ENCODE results near the gene SNRPA1.

The SNRPA1 gene

DNA sequence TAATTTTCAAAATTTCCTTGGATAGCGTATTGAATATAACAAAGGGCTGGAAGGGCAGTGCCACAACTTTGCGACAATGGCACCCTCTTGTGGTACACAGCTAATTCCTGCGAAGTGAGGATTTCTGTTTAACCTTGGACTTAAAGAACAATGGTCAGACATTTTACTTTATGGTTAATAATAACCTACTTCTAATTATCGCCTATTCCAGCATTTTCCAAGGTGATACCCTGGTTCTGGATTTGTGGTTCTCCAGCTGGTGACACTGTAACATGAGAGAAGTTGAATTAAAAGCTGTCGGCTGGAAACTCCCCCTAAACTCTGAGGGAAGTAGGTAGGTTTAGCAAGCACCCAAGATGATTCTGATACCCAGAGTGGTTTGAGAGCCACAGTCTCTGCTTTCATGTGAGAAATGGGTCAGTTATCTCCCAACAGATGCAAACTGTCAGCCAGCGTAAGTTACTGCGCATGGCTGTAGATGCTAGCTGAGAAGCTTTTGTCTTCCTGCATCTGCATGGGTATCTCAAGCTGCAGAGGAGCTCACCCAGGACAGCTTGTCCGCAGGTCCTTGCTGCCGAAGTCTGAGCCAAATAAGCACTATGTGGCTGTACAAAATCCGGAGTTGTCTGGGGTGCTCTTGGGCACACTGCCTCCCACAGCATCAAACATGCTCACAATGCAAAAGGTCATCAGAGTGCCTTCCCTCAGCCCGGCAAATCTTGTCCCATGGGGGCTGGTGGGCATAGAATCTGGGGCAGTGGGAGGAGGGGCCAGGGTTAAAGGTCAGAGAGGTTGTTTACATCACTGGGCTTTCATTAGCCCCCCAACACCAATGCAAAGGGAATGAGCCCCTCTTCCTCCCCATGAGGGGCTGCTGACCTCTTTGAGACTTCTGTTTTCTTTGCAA, 36.6 kb downstream of the SNRPA1 start:
- DNase-seq (ENCODE audit: low read depth, low spot score), result no peak

- DNase-seq (ENCODE audit: low read depth, low spot score), result no peak
Measured at GRCh38 chr15:101256757-101257156, 38.3 kb downstream of the SNRPA1 start.

DNA sequence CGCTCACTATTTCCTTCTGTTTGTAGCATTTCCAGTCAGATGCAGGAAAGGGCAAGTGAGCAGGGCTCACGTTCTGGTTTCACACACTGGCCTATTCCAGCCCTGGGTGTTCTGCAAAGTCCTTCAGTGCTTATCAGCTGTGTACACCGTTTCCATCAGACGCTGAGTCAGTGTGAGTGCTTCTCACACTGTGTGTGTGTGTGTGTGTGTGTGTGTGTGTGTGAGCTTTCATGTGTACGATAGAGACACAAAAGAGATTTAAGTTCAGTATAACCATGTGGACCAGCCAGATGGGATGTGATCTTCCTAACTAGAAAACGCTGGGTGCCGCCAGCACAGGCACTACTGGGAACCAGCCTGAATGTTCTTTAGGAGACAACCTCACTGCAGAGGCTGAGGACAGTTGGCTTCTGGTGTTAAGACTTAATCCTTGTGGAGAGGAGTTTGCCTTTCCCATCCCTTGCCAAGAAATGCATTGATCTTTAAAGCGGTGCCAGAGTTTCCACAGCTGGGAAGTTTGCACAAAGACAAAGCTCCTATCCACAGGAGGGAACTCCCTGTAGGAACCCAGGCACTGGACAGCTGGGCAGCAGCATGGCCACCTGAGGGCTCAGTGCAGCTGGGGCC, 39.3 kb downstream of the SNRPA1 start:
- no peak for DNase-seq (ENCODE audit: low read depth, low spot score)

DNA sequence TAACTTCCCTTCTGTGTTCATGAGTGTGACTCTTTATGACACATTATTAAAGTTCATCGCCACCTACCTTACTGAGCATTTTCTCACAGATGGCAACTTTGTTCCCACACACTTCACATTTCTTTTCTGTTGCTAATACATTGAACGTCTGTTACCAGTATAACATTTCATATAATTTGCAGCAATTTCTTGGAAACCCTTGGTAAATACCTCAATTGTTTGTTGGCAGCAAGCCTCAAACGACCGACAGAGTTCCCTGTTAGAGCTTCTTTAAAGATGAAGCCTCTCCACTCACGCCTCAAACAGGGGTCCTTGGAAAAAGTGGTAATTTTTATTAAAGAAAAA, 40.0 kb downstream of the SNRPA1 start:
- no peak for DNase-seq (ENCODE audit: low read depth, low spot score)

DNA sequence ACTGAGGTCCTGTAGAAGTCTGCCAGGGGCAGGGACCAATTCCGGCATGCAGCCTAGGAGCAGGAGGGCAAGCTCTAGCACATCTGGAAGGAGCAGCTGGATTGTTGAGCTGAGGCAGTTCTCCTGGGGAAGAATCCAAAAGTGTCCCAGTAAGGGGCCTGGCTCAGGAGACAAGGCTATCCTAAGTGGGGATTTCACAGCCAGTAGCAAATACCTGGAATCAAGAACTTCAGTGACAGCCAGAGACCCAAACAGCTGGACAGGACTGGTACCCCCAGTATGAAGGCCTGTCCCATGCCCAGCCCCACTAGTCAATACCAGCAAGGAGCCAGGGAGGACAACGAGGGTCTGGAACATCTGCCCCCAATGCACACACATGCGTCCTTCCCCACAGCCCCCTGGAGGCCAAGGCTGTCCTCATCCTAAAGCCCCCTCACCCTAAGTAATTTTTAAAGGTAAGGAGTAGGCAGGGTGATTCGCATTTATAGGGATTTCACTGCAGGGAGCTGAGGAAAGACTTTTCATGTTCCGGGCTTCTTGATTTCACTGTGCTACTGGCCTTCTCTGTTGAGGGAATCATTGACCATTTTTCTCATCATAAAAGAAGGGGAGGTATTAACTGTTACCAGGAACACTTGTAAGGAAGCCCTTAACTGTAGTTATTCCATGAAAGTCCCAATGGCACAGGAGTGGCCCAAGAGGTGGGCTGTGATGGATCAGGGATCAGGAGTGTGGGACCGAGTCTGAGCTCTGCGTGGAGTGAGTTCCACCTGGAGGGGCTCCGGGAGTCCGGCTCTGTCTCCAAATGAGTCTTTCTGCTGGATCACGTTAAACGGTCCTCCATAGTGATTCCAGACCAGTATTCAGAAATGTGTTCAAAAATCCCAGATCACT, 40.6 kb downstream of the SNRPA1 start:
- DNase-seq (ENCODE audit: low read depth, low spot score), result no peak

- no peak for DNase-seq (ENCODE audit: low read depth, low spot score)
Measured at GRCh38 chr15:101252836-101253235, 42.2 kb downstream of the SNRPA1 start.

DNA sequence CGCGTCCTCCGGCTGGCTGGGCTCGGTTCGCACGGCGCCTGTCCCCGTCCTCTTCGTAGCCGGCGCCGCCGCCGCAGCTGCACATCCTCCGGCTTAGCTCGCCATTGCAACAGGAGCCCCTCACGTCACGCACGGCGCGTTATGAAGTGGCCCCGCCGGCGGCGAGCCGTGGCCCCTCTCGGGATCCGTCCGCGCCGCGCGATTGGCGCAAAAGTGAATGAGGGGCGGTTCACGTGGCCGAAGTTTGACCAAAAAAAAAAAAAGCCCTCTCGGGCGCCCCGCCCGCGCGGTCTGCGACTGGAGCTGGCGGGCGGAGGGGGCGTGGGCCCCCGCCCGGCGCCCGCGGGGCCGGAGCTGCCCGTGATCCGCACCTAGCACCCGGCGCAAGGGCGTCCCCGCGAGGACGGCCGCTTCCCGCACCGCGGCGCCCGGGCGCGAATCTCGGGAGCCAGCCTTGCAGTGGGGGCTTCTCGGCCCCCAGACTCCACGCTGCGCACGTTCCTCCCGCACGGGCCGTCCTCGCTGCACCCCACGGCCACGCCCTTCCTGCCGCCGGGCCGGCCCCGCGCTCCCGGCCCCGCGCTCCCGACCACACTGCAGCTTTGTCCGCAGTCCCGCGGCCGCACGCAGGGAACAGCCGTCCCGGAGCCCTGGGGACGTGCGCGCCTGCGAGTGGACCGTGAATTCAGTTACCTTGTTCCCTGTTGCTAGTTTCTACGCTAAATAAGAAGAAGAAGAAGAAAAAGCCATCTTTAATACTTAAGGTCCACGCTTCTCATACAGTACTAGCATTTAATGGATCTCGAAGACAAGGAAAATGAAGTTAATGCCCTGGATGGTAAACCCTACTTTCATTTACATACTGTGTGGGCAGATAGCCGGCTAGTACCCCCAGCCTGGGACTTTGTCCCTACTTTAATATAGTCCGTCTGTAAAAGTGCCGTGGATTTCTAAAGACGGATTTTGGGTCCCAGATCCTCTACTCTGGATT, 42.9 kb downstream of the SNRPA1 start, which contains the start of gene CHSY1:
CHSY1 (minus strand) TSS at position 219 of the 991 bp plus-strand sequence. CDS start 592 bp downstream, outside the sequence.
- peak; percentile 61 for DNase-seq (ENCODE audit: low read depth, low spot score)

DNA sequence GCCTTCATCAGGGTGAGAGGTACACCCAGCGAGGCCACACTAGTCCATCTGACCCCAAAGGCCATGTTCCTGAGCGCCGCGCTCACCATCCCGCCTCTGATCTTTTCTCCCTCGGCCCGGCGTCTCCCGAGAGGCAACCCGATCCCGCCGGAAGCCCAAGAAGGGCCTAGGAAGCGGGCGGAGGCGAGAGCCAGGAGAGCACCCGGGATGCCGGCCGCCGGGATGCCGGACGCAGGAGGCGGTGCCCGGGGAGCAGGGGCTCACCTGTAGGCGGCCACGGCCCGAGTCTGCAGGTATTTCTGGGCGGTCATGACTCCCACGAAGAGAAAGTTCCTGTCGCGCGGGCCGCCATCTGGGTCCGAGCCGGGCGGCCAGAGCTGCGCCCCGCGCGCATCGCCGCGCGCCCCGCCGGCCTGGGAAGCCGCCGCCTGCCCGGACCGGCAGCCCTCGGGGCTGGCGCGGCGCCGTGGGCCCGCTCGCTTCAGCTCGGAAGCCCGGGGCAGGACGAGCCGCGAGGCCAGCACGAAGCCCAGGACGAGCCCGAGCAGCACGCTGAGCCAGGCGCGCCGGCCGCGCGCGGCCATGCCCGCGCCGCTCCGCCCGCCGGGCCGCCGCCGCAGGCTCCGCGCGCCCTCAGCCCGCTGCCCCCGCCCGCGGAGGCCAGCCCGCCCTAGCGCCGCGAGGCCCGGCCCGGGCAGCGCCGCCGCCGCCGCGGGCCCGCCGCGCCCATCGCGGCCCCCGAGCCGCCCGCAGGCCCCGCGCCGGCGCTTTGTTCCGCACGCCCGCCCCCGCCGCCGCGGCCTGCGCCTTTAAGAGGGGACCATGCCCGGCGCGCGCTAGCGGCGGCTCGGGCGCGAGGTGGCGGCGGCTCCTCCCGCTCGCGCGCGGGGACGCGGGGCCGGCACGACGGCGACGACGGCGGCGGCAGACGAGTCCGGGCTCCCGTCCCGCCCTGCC, 43.9 kb downstream of the SNRPA1 start:
- DNase-seq (ENCODE audit: low read depth, low spot score), result no peak

- no peak for DNase-seq (ENCODE audit: low read depth, low spot score)
Measured at GRCh38 chr15:101250341-101250831, 44.7 kb downstream of the SNRPA1 start.

DNA sequence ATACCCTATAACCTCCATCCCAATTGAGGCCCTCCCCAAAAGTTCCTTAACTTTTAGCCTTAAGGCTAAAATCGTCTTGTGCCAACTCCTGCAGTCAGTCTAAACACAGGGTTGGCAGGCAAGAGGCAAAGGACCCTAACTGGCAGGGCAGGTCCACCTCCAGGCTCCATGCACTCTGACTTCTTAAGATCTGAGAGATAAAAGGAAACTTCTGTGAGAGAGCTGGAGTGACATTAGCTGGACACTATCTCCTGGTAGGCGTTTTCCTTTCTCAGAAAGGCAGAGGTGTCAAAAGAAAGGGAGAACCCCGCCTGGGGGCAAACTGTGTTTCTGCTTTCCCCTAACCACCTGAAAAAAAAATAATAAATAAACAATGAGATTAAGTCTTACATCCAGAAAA, 46.8 kb downstream of the SNRPA1 start:
- no peak for DNase-seq (ENCODE audit: low read depth, low spot score)

GRCh38 chr15:101246824-101247745, 48.0 kb downstream of the SNRPA1 start:
- no peak for DNase-seq (ENCODE audit: low read depth, low spot score)

GRCh38 chr15:101246391-101246790, 48.7 kb downstream of the SNRPA1 start:
- DNase-seq (ENCODE audit: low read depth, low spot score), result no peak

GRCh38 chr15:101244889-101245668, 50.0 kb downstream of the SNRPA1 start:
- no peak for DNase-seq (ENCODE audit: low read depth, low spot score)

- no peak for DNase-seq (ENCODE audit: low read depth, low spot score)
Measured at GRCh38 chr15:101244036-101244781, 50.8 kb downstream of the SNRPA1 start.

- no peak for DNase-seq (ENCODE audit: low read depth, low spot score)
Measured at GRCh38 chr15:101243420-101243819, 51.6 kb downstream of the SNRPA1 start.

GRCh38 chr15:101242999-101243336, 52.1 kb downstream of the SNRPA1 start:
- no peak for DNase-seq (ENCODE audit: low read depth, low spot score)

All from activated naive CD8-positive, alpha-beta T cell treated with anti-CD3 and anti-CD28 coated beads, Interleukin-2, amount 50 U/mL, for 16 hours (primary cell).